Tibial nerve (tissue), 3 donors: ENCODE measurements around the gene ZSCAN12.

Experiments
- CTCF ChIP-seq, 5 experiments: fragments of 200-600 bp in 3 of 5; fragments of 450-650 bp in 2 of 5; sonication (generic) in 3 of 5; IDR thresholded peaks; one replicate each; pipeline ENCODE4 v1.5.1; 2016 to 2019; ENCODE audit warnings: antibody characterized with exemption in 5 of 5, mild to moderate bottlenecking in 3 of 5, moderate library complexity in 2 of 5
- POLR2A ChIP-seq, 2 donors: fragments of 450-650 bp; IDR thresholded peaks; one replicate each; pipeline ENCODE4 v1.6.1; 2017; ENCODE audit warnings: antibody characterized with exemption in 2 of 2, mild to moderate bottlenecking in 2 of 2, moderate library complexity in 2 of 2

GRCh38 chr6:28423546-28423945 lies 24.0 kb upstream of the ZSCAN12 start:
- no peak for TF ChIP-seq POLR2A (IDR thresholded peaks at IDR 0.05)
- TF ChIP-seq CTCF (IDR thresholded peaks at IDR 0.05) = no peak
